GM20431 (cell line): ENCODE results near the gene PGPEP1.

Source experiments
- in situ Hi-C: fragments of 300-500 bp; cut with MseI, MboI; formaldehyde crosslinking; loops from one replicate; pipeline ENCODE4 v1.15.0; 2020; ENCODE audit warnings: low sequenced_read_pairs; ENCODE audit not compliant: unreplicated experiment

PGPEP1 gene

DNA sequence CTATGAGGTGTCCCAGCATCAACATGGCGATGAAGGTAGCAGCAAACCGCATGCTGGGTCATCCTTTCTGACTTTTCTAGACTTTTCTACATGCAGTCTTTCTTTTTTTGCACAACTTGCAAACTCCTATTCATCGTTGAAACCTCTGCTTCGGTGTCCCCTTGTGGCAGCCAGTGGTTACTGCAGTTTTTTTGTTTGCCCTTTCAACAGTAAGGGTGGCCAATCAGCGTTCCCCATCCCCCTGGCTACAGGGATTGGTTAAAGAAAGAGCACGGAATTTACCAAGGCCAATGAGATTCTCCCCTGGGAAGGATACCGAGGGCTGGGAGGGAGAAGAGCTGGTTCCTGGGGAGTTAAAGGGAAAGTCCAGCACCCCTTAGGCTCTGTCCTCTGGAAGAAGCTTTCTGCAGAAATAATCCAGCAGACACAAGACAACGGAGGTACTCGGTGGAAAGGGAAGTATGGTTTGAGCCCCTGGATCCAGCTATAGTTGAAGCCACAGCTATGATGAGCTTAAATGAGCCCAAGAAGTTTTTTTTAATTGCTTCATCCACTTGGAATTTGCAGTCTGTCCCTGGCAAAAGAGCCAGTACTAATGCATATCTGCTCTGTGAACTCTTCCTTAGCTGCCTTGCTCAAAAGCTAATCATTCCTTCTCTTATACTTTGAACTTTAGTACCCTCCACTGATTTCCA lies 11.9 kb upstream of the PGPEP1 start:
- in situ Hi-C loops: loop anchor here (10.0 kb wide), 1 partner anchor 54 kb away; the partner anchor contains the start of gene IQCN

- in situ Hi-C loops: loop anchor here (10.0 kb wide), 1 partner anchor 54 kb away; the partner anchor contains the start of gene IQCN
These were observed 11.4 kb upstream of the PGPEP1 start for GRCh38 chr19:18329035-18329376.

DNA sequence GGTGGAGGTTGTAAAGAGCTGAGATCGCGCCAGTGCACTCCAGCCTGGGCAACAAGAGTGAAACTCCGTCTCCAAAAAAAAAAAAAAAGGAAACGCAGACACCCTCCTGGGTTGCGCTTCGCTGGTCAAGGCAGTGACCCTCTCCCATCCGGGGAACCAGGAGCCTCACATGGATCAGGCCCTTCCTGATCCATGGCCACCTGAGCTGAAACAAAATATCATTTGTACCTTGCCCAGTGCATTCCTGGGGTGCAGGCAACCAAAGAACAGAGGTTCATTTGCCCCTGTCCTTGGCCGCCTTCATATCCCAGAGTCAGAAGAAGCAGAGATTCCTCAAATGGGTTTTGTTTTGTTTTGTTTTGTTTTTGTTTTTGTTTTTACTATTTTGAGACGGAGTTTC lies 9.5 kb upstream of the PGPEP1 start:
- in situ Hi-C loops: no loop called here

DNA sequence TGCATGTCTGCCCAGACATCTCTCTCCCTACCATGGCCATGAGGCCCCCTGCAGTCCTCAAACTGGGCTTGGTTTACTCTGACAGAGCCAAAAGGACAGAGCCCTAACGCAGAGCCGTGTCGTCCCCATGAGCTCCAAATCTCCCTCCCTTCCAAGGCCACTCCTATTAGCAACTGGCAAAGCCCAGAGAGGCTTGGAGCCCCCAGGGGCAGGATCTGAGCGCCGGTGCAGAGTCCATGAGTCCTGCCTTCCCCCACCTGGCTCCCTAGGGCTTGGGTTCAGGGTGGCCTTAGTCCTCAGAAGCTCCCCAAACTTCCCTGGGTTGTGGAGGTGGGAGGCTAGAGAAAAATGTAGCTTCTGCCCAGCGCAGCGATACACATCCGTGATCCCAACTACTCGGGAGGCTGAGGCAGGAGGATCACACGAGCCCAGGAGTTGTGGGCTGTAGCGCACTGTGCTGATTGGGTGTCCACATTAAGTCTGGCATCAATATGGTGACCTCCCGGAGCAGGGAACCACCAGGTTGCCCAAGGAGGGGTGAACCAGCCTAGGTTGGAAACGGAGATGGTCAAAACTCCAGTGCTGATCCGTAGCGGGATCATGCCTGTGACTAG lies 7.4 kb upstream of the PGPEP1 start:
- in situ Hi-C loops: no loop called here

GRCh38 chr19:18333680-18334079 lies 6.7 kb upstream of the PGPEP1 start:
- in situ Hi-C loops: no loop called here

- in situ Hi-C loops: no loop called here
These were observed 4.3 kb upstream of the PGPEP1 start for GRCh38 chr19:18336121-18336520.

DNA sequence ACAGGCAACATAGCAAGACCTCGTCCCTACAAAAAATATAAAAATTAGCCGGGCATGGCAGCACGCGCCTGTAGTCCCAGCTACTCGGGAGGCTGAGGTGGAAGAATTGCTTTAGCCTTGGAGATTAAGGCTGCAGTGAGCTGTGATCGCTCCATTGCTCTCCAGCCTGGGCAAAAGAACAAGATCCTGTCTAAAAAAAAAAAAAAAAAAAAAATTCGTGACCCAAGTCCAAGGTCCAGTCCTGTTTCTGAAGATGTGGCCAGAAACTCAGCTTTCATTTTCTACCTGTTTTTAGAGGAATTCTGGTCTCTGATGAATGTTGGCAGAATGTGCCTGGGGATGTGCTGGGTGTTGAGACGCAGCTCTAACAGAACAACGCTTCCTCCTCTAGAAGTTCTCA lies 1.9 kb upstream of the PGPEP1 start:
- in situ Hi-C loops: no loop called here

GRCh38 chr19:18339723-18340122 lies 675 bp upstream of the PGPEP1 start:
- in situ Hi-C loops: loop anchor here (10.0 kb wide), 1 partner anchor 75 kb away; the partner anchor contains the start of gene SSBP4

DNA sequence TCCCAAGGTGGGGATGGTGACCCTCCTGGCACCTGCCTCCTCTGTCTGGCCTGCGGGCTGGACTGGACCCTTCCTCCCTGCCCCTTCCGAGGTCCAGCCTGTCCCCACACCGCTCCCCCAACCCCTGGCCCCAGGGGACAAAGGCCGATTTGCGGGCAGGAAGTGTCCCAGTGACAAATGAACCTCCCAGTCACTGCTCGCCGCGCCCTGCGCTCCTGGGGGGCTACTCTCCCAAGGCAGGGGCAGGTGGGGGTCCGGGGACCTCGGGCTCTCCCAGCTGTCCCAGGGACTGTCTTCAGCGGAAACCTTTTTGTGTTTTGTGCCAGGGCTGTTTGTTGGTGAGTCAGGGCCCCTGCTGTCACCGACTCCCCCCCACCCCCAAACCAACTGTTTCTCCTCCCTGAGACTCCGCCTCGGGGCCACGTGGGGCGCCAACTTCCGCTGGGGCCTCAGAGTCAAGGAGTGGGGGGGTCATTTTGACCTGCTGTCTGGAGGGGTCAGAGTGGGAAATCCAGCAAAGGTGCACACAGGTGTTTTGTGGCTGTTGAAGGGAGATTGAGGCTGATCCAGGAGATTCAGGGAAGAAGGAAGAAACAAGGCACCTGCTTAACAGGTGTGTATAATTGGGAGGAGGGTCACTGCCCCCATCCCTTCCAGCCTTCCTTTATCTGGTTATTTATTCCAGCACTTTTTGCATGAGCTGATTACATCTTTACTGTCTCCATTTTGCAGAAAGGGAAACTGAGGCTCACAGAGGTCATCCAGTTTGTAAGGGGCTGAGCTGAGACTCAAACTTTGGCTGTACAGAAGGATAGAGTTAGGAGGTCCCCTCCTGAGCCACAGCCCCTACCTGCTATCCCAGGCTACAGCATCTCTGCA lies 831 bp downstream of the PGPEP1 start:
- in situ Hi-C loops: loop anchor here (10.0 kb wide), 1 partner anchor 74 kb away; the partner anchor contains the start of gene SSBP4

DNA sequence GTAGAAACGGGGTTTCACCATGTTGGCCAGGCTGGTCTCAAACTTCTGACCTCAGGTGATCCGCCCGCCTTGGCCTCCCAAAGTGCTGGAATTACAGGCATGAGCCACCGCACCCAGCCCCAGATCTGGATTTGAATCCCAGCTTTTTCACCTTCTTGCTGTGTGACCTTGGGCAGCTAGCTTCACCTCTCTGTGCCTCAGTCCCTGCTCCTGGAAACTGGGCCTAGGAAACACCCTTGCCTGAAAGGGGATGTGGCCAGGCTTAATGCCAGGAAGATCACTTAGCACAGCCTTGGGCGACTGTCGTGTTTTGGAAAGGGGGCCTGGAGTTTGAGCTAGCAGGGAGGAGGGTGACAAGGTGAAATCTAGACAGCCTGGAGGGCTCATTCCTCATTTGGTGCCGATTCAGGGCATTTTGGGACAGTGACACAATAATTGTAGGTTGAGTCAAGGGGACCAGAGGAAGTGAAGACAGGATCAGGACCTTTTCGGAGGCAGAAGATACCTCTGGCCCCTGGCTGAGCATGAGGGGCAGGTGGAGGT lies 1.8 kb downstream of the PGPEP1 start:
- in situ Hi-C loops: loop anchor here (10.0 kb wide), 1 partner anchor 73 kb away; the partner anchor contains the start of gene SSBP4

DNA sequence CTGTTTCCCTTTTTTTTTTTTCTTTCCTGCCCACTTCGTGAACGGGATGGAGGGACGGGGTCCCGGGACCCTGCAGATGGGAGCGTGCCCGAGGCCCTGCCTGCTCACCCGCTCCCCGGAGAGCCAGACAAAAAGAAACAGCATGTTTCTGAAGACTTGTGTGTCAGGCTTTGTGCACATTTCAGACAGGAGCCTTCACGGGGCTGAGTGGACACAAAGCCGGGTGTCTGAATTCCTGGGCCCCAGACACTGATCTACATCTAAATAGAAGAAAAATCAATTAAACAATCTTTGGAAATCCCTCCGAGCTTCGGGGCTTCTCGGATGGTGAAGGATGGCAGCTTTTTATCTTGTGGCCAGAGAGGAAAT lies 4.2 kb downstream of the PGPEP1 start:
- in situ Hi-C loops: loop anchor here (10.0 kb wide), 1 partner anchor 70 kb away; the partner anchor contains the start of gene SSBP4

- in situ Hi-C loops: loop anchor here (10.0 kb wide), 1 partner anchor 70 kb away; the partner anchor contains the start of gene SSBP4
These were observed 4.9 kb downstream of the PGPEP1 start for GRCh38 chr19:18345296-18345695.

- in situ Hi-C loops: loop anchor here (10.0 kb wide), 1 partner anchor 69 kb away; the partner anchor contains the start of gene SSBP4
These were observed 5.7 kb downstream of the PGPEP1 start for GRCh38 chr19:18346091-18346490.

GRCh38 chr19:18348171-18348570 lies 7.8 kb downstream of the PGPEP1 start:
- in situ Hi-C loops: loop anchor here (10.0 kb wide), 1 partner anchor 67 kb away; the partner anchor contains the start of gene SSBP4

- in situ Hi-C loops: loop anchor here (10.0 kb wide), 1 partner anchor 66 kb away; the partner anchor contains the start of gene SSBP4
These were observed 8.5 kb downstream of the PGPEP1 start for GRCh38 chr19:18348818-18349339.

DNA sequence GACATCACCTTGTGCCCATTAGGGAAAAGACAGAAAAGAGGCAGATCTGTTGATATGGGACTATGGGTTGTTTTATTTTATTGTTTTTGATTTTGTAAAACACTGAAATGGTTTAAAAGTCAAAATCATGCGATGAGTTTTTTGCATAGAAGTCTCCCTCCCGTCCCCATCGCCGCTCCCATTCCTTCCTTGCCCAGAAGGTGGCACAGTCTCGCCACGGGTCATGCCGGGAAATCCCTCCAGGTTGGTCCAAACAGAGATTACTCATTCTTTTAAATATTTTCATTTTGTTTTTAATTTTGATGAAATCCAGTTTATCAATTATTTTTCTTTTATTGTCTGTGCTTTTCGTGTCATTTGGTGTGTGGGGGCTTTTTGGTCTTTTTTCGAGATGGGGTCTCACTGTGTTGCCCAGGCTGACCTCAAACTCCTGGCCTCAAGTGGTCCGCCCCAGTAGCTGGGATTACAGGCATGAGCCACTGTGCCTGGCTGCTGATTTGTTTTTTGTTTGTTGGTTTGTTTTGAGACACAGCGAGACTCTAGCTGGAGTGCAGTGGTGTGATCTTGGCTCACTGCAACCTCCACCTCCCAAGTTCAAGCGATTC lies 9.2 kb downstream of the PGPEP1 start:
- in situ Hi-C loops: loop anchor here (10.0 kb wide), 1 partner anchor 65 kb away; the partner anchor contains the start of gene SSBP4

DNA sequence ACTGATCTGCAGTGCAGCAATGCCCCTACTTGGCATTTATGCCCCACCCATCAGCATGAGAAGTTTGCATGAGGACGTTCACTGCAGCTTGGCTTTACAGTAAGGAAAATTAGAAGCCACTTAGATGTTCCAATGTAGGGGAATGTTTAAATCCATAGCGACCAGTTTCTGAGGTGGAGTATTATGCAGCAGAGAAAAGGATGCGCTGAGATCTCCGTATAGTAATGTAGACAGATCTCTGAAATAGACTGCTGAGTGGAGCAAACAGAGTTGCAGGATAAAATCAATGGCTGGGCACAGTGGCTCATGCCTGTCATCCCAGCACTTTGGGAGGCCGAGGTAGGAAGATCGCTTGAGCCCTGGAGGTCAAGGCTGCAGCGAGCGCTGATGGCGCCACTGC lies 10.1 kb downstream of the PGPEP1 start:
- in situ Hi-C loops: no loop called here

DNA sequence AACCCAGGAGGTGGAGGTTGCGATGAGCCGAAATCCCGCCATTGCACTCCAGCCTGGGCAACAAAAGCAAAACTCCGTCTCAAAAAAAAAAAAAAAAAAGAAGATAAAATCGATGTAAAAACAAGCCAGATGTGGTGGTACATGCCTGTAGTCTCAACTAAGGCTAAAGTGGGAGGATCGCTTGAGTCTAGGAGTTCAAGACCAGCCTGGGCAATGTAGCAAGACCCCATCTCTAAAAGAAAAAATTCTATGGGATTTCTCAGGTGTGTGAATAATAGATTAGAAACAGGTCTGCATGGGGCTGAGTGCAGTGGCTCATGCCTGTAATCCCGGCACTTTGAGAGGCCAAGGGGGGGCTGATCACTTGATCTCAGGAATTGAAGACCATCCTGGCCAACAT lies 11.1 kb downstream of the PGPEP1 start:
- in situ Hi-C loops: no loop called here

DNA sequence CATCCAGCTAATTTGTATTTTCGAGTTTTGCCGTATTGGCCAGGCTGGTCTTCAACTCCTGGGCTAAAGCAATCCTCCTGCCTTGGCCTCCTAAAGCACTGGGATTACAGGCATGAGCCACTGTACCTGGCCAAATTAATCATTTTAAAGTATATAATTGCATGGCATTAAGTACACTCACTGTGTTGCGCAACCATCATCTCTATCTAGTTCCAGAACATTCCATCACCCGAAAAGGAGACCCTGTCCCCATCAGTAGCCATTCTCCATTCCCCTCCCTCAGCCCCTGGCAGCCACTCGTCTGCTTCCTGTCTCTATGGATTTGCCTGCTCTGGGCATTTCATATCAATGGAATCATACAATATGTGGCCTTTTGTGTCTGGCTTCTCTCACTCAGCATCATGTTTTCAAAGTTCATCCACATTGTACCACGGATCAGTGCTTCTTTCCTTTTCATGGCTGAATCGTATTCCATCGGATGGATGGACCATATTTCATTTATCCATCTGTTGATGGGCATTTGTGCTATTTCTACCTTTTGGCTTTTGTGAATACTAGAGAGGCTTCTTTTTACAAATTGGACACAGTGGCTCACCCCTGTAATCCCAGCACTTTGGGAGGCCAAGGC lies 13.1 kb downstream of the PGPEP1 start:
- in situ Hi-C loops: no loop called here
